ENCODE results near the gene MAP4K2.
"Not testable (repeated sequence)": the region's sequence is repeated elsewhere in the genome, so short reads cannot be mapped to it uniquely, and the experiment has no call there.

Gene MAP4K2

DNA sequence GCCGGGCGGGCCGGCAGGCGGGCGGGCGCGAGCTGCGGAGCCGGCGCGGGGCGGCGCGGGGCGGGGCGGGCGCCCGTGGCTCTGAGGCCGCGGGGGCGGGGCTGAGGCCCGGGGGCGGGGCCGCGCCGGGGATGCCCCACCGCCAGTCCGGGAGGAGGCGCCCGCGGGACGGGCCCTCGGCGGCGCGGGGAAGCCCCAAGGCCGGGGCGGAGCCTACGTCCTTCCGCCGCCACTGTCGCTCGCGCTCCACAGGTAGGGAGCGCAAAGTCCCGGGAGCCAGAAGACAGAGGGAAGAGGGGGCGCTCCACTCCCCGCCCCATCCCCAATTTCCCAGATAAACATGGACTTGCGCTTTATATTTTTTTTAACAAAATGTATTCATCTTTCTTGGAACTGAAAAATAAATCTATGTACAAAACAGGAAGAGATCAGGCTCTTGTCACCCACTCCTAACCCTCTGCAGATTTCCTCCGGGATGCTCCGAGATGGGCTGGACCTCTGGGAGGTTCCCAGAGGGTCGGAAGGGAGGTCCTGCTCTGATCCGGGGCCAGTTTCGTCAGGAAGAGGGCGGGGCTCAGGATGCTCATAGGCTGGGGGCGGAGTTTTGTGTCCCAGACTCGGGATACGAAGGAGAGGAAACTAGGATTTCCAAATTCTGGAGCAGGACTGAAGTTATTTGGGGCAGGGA lies at the start of gene MAP4K2:
TSS of gene MAP4K2 (minus strand) at position 57 of the 688 bp plus-strand sequence. CDS start 65 bp downstream, outside the sequence.
- DNase-seq = peak; percentile 87 to 90

GRCh38 chr11:64851831-64852351 lies 48.9 kb upstream of the MAP4K2 start:
- no peak for DNase-seq

DNA sequence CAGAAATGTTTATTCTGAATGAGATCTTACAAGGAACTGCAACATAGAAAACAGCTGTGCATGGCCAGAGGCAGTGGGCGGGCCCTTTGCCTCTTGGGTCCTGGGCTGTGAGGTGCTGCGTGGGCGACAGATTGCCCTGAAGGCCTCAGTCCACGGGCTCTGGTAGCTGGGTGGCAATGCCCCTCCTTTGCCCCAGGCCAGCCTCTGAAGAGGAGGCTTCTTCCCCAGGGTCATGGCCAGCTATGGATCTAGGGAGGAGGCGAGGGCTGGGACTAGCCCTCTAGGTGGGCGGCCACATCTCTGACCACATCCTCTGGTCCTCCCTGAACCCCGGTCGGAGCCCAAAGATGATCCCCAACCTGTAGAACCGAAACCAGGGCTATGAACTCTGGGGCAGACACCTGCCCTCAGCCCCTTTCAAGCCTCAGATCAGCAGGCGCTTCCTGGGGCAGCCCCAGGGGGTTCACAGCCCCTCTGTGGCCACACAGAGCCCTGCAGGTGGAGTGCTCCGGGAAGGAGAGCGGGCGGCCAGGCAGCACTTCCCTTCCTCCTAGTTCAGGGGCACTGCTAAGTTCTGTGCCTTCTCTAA lies 48.1 kb upstream of the MAP4K2 start:
- peak in 1 of 2 donors; percentile 68 for DNase-seq

GRCh38 chr11:64849598-64850356 lies 46.8 kb upstream of the MAP4K2 start:
- no peak for DNase-seq

- no peak for DNase-seq
These were observed 46.0 kb upstream of the MAP4K2 start for GRCh38 chr11:64848826-64849597.

- DNase-seq = no peak
These were observed 45.3 kb upstream of the MAP4K2 start for GRCh38 chr11:64848214-64848825.

DNA sequence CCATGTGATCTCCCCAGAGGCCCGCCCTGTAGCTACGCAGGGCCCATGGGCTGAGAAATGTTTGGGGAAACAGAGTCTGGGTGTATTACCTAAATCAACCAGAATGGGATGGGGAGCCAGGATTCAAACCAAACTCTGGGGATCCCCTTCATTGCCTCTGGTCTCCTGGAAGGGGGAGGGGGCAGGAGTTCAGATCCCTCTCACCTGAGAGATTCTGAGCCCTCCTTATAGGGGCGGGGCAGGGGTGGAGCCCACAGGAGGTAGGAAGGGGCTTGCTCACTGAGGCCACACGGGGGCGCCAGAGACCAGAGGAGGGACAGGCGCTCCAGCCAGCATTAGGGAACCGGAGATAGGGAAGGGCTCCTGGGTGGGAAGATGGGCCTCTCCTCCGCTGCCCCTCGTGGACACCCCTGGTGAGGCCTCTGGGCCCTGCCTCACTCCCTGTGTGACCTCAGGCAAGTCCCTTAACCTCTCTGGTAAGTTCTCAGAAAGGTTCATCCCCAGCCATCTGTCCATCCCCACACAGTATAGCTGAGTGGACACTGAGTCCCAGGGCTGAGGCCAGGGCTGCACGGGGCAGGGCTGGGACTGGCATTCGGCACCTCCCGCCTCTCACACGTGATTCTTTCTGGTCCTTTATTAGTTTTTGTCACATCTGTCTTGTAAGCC lies 44.1 kb upstream of the MAP4K2 start:
- peak; percentile 96 to 98 for DNase-seq

GRCh38 chr11:64845776-64846129 lies 42.7 kb upstream of the MAP4K2 start:
- not testable (repeated sequence) for DNase-seq

DNA sequence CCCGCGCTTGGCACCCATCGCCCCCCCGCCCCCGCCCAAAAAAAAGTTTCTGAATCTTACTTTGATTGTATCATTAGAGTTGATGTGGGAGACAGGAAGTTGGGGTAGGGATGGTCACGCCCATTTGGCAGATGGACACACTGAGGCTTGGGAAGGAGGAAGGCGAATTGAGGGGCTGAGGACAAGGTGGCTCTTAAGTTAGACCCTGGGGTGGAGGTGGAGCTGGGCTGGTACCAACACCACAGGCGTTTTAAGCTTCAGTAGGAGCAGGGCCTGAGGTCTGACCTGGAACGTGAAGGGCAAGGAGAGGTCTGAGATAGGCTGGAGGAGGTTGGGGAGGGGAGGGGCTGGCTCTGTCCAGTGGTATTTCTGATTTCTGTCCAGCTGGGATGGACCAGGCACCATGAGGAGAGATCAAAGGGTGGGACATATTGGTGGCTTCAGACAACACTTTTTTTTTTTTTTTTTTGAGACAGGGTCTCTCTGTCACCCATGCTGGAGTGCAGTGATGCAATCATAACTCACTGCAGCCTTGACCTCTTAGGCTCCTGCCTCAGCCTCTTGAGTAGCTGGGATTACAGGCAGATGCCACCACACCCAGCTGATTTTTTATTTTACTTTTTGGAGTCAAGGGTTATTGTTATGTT lies 42.2 kb upstream of the MAP4K2 start:
- DNase-seq = no peak

- peak; percentile 67 to 70 for DNase-seq
These were observed 41.5 kb upstream of the MAP4K2 start, which contains the start of gene CDC42BPG for GRCh38 chr11:64844330-64845128. CDC42BPG (minus strand) TSS chr11:64844653; CDS start chr11:64844569, 84 bp downstream.

- no peak for DNase-seq
These were observed 40.8 kb upstream of the MAP4K2 start for GRCh38 chr11:64843686-64844329.

DNA sequence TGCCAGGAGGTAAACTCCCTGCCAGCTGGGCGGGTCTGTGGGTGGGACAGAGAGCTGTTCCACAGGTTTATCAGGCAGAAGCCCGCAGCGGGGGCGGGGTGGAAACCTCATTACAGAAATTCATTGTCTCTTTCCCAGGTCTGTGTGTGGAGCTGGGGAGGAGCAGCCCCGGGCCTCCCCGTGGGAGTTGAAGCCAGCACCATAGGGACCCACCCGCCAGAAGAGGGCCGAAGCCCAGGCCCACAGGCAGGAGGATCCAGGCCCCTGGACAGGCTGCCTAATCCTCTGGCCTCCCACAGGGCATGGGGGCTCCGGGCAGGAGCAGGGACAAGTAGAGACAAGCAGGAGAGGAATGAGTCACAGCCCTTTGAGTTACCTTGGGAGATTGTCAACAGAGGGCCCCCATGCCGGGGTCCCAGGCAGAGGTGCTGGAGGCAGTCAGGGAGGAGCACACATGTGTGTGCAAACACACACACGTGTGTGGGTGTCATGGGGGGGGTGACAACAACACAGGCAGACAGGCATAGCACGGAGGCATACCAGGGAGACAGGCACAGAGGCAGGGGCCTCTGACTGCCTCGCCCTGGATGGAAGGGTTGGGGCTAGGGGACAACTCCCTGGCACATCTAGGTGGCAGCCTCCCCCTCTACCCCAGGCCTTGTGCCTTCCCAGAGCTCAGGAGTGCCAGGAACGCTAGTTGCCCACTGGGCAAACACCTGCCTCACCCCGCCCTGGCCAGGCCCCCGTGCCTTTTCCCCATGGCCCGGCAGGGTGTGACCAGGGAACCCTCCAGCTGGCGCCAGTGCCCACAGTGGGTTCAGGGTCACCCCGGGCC lies 40.1 kb upstream of the MAP4K2 start:
- no peak for DNase-seq

- DNase-seq = no peak
These were observed 39.3 kb upstream of the MAP4K2 start for GRCh38 chr11:64842366-64842759.

DNA sequence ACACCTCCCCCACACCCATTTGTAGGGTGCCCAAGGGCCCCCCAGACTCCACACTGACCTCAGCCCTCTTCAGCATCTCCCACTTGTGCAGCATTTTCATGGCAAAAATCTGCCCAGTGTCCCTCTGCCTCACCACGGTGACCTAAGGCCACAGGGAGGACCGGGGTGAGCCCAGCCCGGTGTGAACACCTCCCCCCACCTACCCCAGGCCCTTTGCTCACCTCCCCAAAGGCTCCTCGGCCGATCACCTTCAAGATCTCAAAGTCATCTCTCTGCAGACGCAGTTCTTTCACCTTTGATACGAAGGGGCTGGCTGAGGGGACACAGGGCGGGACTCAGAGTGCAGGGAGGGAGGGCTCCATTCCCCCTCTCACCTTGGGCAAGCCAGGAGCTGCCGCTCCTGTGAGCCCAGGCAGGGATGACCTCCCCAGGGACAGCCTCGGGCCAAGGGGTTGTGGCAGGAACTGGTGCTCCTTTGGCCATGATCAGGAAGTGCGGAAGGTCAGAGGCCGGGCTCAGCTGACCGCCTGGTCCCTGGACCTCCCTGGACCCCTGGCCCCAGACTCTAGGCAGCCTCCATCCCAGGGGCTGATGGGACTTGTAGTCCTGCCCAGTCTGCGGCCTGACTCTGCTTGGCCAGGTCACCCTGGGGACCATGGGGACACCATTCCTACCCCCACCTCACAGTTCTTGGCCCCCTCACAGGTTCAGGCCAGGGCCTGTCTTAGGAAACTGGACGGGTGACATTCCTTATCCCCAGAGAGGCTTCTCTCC lies 38.8 kb upstream of the MAP4K2 start:
- DNase-seq = no peak

- DNase-seq = no peak
These were observed 37.1 kb upstream of the MAP4K2 start for GRCh38 chr11:64839887-64840782.

DNA sequence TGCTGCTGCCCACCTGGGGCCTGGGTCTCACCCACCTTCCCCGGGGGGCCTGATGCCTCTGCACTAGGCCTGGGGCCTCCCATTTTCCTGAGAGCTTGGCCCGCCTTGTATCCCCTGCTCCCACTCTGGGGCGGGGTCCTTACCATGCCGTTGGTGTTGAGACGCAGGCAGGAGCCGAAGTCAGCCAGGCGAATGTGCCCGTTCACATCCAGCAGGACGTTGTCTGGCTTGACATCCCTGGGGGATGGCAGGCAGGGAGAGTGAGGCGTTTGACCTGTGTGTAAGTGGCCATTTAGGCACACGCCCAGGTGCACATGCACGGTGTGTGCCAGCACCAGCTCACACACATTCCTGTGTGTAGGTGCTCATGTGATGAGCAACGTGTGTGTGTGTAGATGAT lies 36.3 kb upstream of the MAP4K2 start:
- no peak for DNase-seq
